ENCODE data around the gene ARHGAP28. TPM values are rescaled to one million over a fixed set of nuclear protein-coding genes. Genes with fewer than 3 reads are reported as not detected.
"Not testable (repeated sequence)": the region's sequence is repeated elsewhere in the genome, so short reads cannot be mapped to it uniquely, and the experiment has no call there.

Gene ARHGAP28
- total and polyA plus RNA-seq, 7 experiments from 2014 or later, result not detected

DNA sequence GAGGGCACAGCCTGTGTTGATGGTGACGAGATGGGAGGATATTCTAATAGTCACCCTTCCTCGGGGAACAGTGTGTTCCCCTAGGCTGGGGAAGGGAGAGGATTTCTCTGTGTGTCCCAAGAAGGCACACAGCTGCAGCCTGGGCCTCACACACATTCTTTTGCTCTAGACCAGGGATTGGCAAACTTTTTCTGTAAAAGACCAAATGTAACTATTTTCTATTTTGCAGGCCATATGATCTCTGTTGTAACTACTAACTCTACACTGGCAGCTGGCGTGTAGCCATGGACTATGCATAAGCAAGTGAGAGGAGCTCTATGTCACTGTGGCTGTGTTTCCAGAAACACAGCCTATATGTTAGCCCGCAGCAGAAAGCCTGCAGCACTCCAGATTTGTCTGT lies 65.8 kb downstream of the ARHGAP28 start:
- Mint-ChIP-seq H3K27me3 (no peaks in the 10 kb centered on the region), H3K36me3 (no peaks in the 10 kb centered on the region), H3K9me3 (peaks cover 0 to 17% (median 6%) of the 10 kb centered on the region in 11 donors), H3K27ac (no peak overlapping the region), H3K4me1 (no peaks in the 10 kb centered on the region), H3K4me3 (no peak overlapping the region)
- intact Hi-C loops (cut with micrococcal nuclease), result no loop called here
- DNase-seq (no peak), ATAC-seq (no peak)
- H3K9me3 ChIP-seq (ENCODE audit: control insufficient read depth in 2 of 3, low read length in 3 of 3), result no peaks in the 10 kb centered on the region
- H3K4me3 ChIP-seq (ENCODE audit: low read length), result no peak overlapping the region
- no peaks in the 10 kb centered on the region for H3K36me3 ChIP-seq (ENCODE audit: control insufficient read depth in 2 of 3, insufficient read depth in 3 of 3, low read length in 3 of 3)
- no peaks in the 10 kb centered on the region for H3K27me3 ChIP-seq (ENCODE audit: control insufficient read depth in 2 of 2, insufficient read depth in 2 of 2, low read length in 2 of 2)
- CTCF ChIA-PET, result no interaction called here
- POLR2A ChIA-PET, result no interaction called here
- H3K4me1 ChIP-seq (ENCODE audit: control insufficient read depth in 2 of 2, insufficient read depth in 2 of 2, low read length in 2 of 2), result no peaks in the 10 kb centered on the region
- H3K27ac ChIP-seq (ENCODE audit: low read depth, low read length), result no peak overlapping the region

- H3K4me3 Mint-ChIP-seq, result no peak overlapping the region
- no peaks in the 10 kb centered on the region for H3K4me1 ChIP-seq (ENCODE audit: control insufficient read depth in 2 of 2, insufficient read depth in 2 of 2, low read length in 2 of 2)
- no peaks in the 10 kb centered on the region for H3K36me3 Mint-ChIP-seq
- ChIA-PET POLR2A (no interaction called here), CTCF (no interaction called here)
- no peak overlapping the region for H3K4me3 ChIP-seq (ENCODE audit: low read length)
- H3K27ac Mint-ChIP-seq, result no peak overlapping the region
- no peaks in the 10 kb centered on the region for H3K4me1 Mint-ChIP-seq
- H3K27me3 Mint-ChIP-seq, result no peaks in the 10 kb centered on the region
- H3K9me3 Mint-ChIP-seq, result peaks cover 2 to 24% (median 8%) of the 10 kb centered on the region in 11 donors
- no peaks in the 10 kb centered on the region for H3K27me3 ChIP-seq (ENCODE audit: control insufficient read depth in 2 of 2, insufficient read depth in 2 of 2, low read length in 2 of 2)
- DNase-seq (no peak), ATAC-seq (no peak)
- no peak overlapping the region for H3K27ac ChIP-seq (ENCODE audit: low read depth, low read length)
- no peaks in the 10 kb centered on the region for H3K36me3 ChIP-seq (ENCODE audit: control insufficient read depth in 2 of 3, insufficient read depth in 3 of 3, low read length in 3 of 3)
- H3K9me3 ChIP-seq (ENCODE audit: control insufficient read depth in 2 of 3, low read length in 3 of 3), result no peaks in the 10 kb centered on the region
- intact Hi-C loops (cut with micrococcal nuclease), result no loop called here
Observed at GRCh38 chr18:6796511-6796910, 67.0 kb downstream of the ARHGAP28 start.

GRCh38 chr18:6797171-6797570 lies 67.7 kb downstream of the ARHGAP28 start:
- DNase-seq (no peak), ATAC-seq (no peak)
- Histone ChIP-seq H3K27me3 (ENCODE audit: control insufficient read depth in 2 of 2, insufficient read depth in 2 of 2, low read length in 2 of 2) (no peaks in the 10 kb centered on the region), H3K4me1 (ENCODE audit: control insufficient read depth in 2 of 2, insufficient read depth in 2 of 2, low read length in 2 of 2) (no peaks in the 10 kb centered on the region), H3K4me3 (ENCODE audit: low read length) (no peak overlapping the region), H3K9me3 (ENCODE audit: control insufficient read depth in 2 of 3, low read length in 3 of 3) (peaks cover 0 to 4% (median 0%) of the 10 kb centered on the region in 3 experiments), H3K27ac (ENCODE audit: low read depth, low read length) (no peak overlapping the region), H3K36me3 (ENCODE audit: control insufficient read depth in 2 of 3, insufficient read depth in 3 of 3, low read length in 3 of 3) (no peaks in the 10 kb centered on the region)
- POLR2A ChIA-PET, result no interaction called here
- H3K27me3 Mint-ChIP-seq, result no peaks in the 10 kb centered on the region
- peaks cover 2 to 29% (median 11%) of the 10 kb centered on the region in 11 donors for H3K9me3 Mint-ChIP-seq
- H3K4me1 Mint-ChIP-seq, result no peaks in the 10 kb centered on the region
- no peak overlapping the region for H3K27ac Mint-ChIP-seq
- intact Hi-C loops (cut with micrococcal nuclease), result no loop called here
- H3K36me3 Mint-ChIP-seq, result no peaks in the 10 kb centered on the region
- no peak overlapping the region for H3K4me3 Mint-ChIP-seq
- CTCF ChIA-PET, result no interaction called here

DNA sequence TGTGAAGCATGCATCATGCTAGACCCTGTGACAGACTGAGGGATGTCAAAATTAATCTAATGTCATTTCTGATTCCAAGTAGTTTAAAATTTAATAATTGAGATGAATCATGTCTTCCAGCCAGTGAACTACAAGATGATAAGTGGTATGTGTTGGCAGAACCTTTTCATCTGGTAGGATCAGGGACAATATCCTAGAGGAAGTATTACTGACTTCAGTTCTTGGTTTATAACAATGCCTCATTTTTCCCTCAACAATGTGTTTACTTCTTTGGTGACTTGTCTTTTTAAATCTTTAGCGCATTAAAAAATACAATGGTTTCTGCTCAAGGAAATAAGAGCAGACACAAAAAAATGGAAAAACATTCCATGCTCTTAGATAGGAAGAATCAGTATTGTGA lies 69.4 kb downstream of the ARHGAP28 start:
- no peak overlapping the region for H3K27ac Mint-ChIP-seq
- POLR2A ChIA-PET, result no interaction called here
- no peak for ATAC-seq

GRCh38 chr18:6800309-6800708 lies 70.8 kb downstream of the ARHGAP28 start:
- H3K27me3 Mint-ChIP-seq; H3K4me1 ChIP-seq (ENCODE audit: control insufficient read depth in 2 of 2, insufficient read depth in 2 of 2, low read length in 2 of 2); H3K4me3 Mint-ChIP-seq; H3K27ac ChIP-seq (ENCODE audit: low read depth, low read length); H3K36me3 ChIP-seq (ENCODE audit: control insufficient read depth in 2 of 3, insufficient read depth in 3 of 3, low read length in 3 of 3); H3K36me3 Mint-ChIP-seq; DNase-seq; POLR2A ChIA-PET; intact Hi-C loops (cut with micrococcal nuclease); ATAC-seq; CTCF ChIA-PET; H3K27me3 ChIP-seq (ENCODE audit: control insufficient read depth in 2 of 2, insufficient read depth in 2 of 2, low read length in 2 of 2); H3K9me3 ChIP-seq (ENCODE audit: control insufficient read depth in 2 of 3, low read length in 3 of 3); H3K4me3 ChIP-seq (ENCODE audit: low read length); H3K27ac Mint-ChIP-seq; H3K4me1 Mint-ChIP-seq: not testable (repeated sequence)
- H3K9me3 Mint-ChIP-seq, result peaks cover 2 to 39% (median 9%) of the 10 kb centered on the region in 11 donors

More for the DNA sequence above, 69.4 kb downstream of the ARHGAP28 start:
- no peaks in the 10 kb centered on the region for H3K36me3 ChIP-seq (ENCODE audit: control insufficient read depth in 2 of 3, insufficient read depth in 3 of 3, low read length in 3 of 3)
- CTCF ChIA-PET, result no interaction called here
- no peaks in the 10 kb centered on the region for H3K27me3 ChIP-seq (ENCODE audit: control insufficient read depth in 2 of 2, insufficient read depth in 2 of 2, low read length in 2 of 2)
- Mint-ChIP-seq H3K27me3 (no peaks in the 10 kb centered on the region), H3K4me1 (no peaks in the 10 kb centered on the region), H3K36me3 (no peaks in the 10 kb centered on the region), H3K4me3 (no peak overlapping the region), H3K9me3 (peaks cover 2 to 33% (median 9%) of the 10 kb centered on the region in 11 donors)
- H3K4me3 ChIP-seq (ENCODE audit: low read length), result no peak overlapping the region
- peaks cover 0 to 4% (median 0%) of the 10 kb centered on the region in 3 experiments for H3K9me3 ChIP-seq (ENCODE audit: control insufficient read depth in 2 of 3, low read length in 3 of 3)
- intact Hi-C loops (cut with micrococcal nuclease), result no loop called here
- H3K27ac ChIP-seq (ENCODE audit: low read depth, low read length), result no peak overlapping the region
- DNase-seq, result no peak
- no peaks in the 10 kb centered on the region for H3K4me1 ChIP-seq (ENCODE audit: control insufficient read depth in 2 of 2, insufficient read depth in 2 of 2, low read length in 2 of 2)

- Mint-ChIP-seq H3K4me3 (no peak overlapping the region), H3K27me3 (peaks cover 0 to 10% (median 0%) of the 10 kb centered on the region in 5 donors), H3K4me1 (peaks cover 0 to 2% (median 0%) of the 10 kb centered on the region in 7 donors), H3K9me3 (peaks cover 0 to 22% (median 6%) of the 10 kb centered on the region in 11 donors), H3K27ac (no peak overlapping the region), H3K36me3 (peaks cover 0 to 4% (median 0%) of the 10 kb centered on the region in 5 donors)
- ATAC-seq, result no peak
- CTCF ChIA-PET, result no interaction called here
- H3K36me3 ChIP-seq (ENCODE audit: control insufficient read depth in 2 of 3, insufficient read depth in 3 of 3, low read length in 3 of 3), result no peaks in the 10 kb centered on the region
- no peaks in the 10 kb centered on the region for H3K9me3 ChIP-seq (ENCODE audit: control insufficient read depth in 2 of 3, low read length in 3 of 3)
- intact Hi-C loops (cut with micrococcal nuclease), result no loop called here
- DNase-seq, result no peak
- no peaks in the 10 kb centered on the region for H3K4me1 ChIP-seq (ENCODE audit: control insufficient read depth in 2 of 2, insufficient read depth in 2 of 2, low read length in 2 of 2)
- H3K27ac ChIP-seq (ENCODE audit: low read depth, low read length), result no peak overlapping the region
- POLR2A ChIA-PET, result no interaction called here
- H3K27me3 ChIP-seq (ENCODE audit: control insufficient read depth in 2 of 2, insufficient read depth in 2 of 2, low read length in 2 of 2), result no peaks in the 10 kb centered on the region
- no peak overlapping the region for H3K4me3 ChIP-seq (ENCODE audit: low read length)
Observed at GRCh38 chr18:6807515-6808257, 78.2 kb downstream of the ARHGAP28 start.

DNA sequence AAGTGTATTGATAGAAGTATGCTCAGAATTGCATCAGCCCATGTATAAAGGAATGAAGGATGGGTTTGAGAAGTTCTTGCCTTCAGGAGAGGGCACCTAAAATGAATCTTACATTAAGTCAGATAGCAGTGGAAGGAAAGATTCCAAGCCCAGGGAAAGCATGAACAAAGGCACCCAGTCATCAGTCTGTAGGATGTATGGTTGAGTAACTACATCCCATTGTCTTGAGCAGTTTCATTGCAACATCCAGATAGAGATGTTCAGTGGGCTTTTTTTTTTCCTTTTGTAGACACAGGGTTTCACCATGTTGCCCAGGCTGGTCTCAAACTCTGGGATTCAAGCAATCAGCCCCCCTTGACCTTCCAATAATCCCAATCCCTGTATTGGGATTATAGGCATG lies 80.7 kb downstream of the ARHGAP28 start:
- H3K4me1 Mint-ChIP-seq, result peaks cover 0 to 2% (median 0%) of the 10 kb centered on the region in 7 donors

More for the DNA sequence above, 80.7 kb downstream of the ARHGAP28 start:
- intact Hi-C loops (cut with micrococcal nuclease), result no loop called here
- no peak for DNase-seq
- no peak for ATAC-seq
- Mint-ChIP-seq H3K4me3 (no peak overlapping the region), H3K9me3 (peaks cover 0 to 15% (median 6%) of the 10 kb centered on the region in 11 donors), H3K36me3 (peaks cover 0 to 4% (median 0%) of the 10 kb centered on the region in 5 donors), H3K27ac (no peak overlapping the region), H3K27me3 (peaks cover 0 to 10% (median 0%) of the 10 kb centered on the region in 5 donors)
- no peaks in the 10 kb centered on the region for H3K36me3 ChIP-seq (ENCODE audit: control insufficient read depth in 2 of 3, insufficient read depth in 3 of 3, low read length in 3 of 3)
- no peaks in the 10 kb centered on the region for H3K4me1 ChIP-seq (ENCODE audit: control insufficient read depth in 2 of 2, insufficient read depth in 2 of 2, low read length in 2 of 2)
- ChIA-PET POLR2A (no interaction called here), CTCF (no interaction called here)
- H3K4me3 ChIP-seq (ENCODE audit: low read length), result no peak overlapping the region
- no peak overlapping the region for H3K27ac ChIP-seq (ENCODE audit: low read depth, low read length)
- H3K9me3 ChIP-seq (ENCODE audit: control insufficient read depth in 2 of 3, low read length in 3 of 3), result no peaks in the 10 kb centered on the region
- H3K27me3 ChIP-seq (ENCODE audit: control insufficient read depth in 2 of 2, insufficient read depth in 2 of 2, low read length in 2 of 2), result no peaks in the 10 kb centered on the region
